GM12872 (cell line): Measurements from ENCODE around the gene PLEKHD1.

Experiments used
- CTCF ChIP-seq: IDR thresholded peaks from 3 replicates; pipeline ENCODE4 v1.5.1; 2011; ENCODE audit warnings: low read depth, mild to moderate bottlenecking, low read length, moderate library complexity; ENCODE audit not compliant: insufficient read depth

PLEKHD1 gene

GRCh38 chr14:69504775-69505174 lies 20.2 kb downstream of the PLEKHD1 start:
- TF ChIP-seq CTCF, result no peak

- no peak for TF ChIP-seq CTCF
Measured at GRCh38 chr14:69505338-69506240, 21.1 kb downstream of the PLEKHD1 start.

GRCh38 chr14:69506241-69506595 lies 21.7 kb downstream of the PLEKHD1 start:
- TF ChIP-seq CTCF, result no peak

- no peak for TF ChIP-seq CTCF
Measured at GRCh38 chr14:69518289-69519101, 34.0 kb downstream of the PLEKHD1 start.

- no peak for TF ChIP-seq CTCF
Measured at GRCh38 chr14:69519204-69520100, 34.9 kb downstream of the PLEKHD1 start.

GRCh38 chr14:69522026-69522425 lies 37.5 kb downstream of the PLEKHD1 start:
- no peak for TF ChIP-seq CTCF

- TF ChIP-seq CTCF, result no peak
Measured at GRCh38 chr14:69525896-69526295, 41.4 kb downstream of the PLEKHD1 start.
